Thoracic aorta (tissue), 2 donors: ENCODE measurements around the gene GGACT. TPM values are rescaled to one million over a fixed set of nuclear protein-coding genes. Genes with fewer than 3 reads are reported as not detected.

Source experiments
- ATAC-seq: fragments of 150-250 bp; one replicate; pipeline ENCODE4 v1.8.0; 2017; ENCODE audit warnings: low read depth; ENCODE audit not compliant: insufficient number of reproducible peaks, low FRiP score
- DNase-seq: peaks from one replicate; pipeline ENCODE4 v3.0.0-alpha.2; 2020; ENCODE audit warnings: low spot score
- H3K27ac ChIP-seq, 2 donors: fragments of 200-600 bp; sonication (generic); 1 replicate in 1 of 2; 2 replicates in 1 of 2; pipeline ENCODE4 v1.5.1; 2016; ENCODE audit warnings: mild to moderate bottlenecking in 2 of 2, moderate library complexity in 2 of 2
- H3K27me3 ChIP-seq: fragments of 200-600 bp; sonication (generic); replicated peaks from 2 replicates; pipeline ENCODE4 v1.6.0; 2016; ENCODE audit warnings: mild to moderate bottlenecking; ENCODE audit not compliant: insufficient read depth
- H3K36me3 ChIP-seq: fragments of 200-600 bp; sonication (generic); one replicate; pipeline ENCODE4 v1.5.1; 2016
- H3K4me1 ChIP-seq, 2 donors: fragments of 200-600 bp; sonication (generic); 1 replicate in 1 of 2; 2 replicates in 1 of 2; pipeline versions ENCODE4 v1.5.1 to v1.6.0; 2016; ENCODE audit warnings: low read depth in 2 of 2, mild to moderate bottlenecking in 1 of 2; ENCODE audit not compliant: control insufficient read depth in 1 of 2
- H3K4me3 ChIP-seq: fragments of 200-600 bp; sonication (generic); 2 replicates; pipeline ENCODE4 v1.5.1; 2016; ENCODE audit warnings: mild to moderate bottlenecking
- H3K9me3 ChIP-seq: fragments of 200-600 bp; sonication (generic); 2 replicates; pipeline ENCODE4 v1.5.1; 2016
- total RNA-seq, 2 donors: library from RNA; depleted of rRNA; stranded (reverse); fragments of >200 nt; gene quantifications; one replicate each; pipeline versions ENCODE4 v1.1.0 to v1.2.3, GENCODE V29; 2016
- TF ChIP-seq, protein P1 (sequence below): fragments of 200-600 bp; sonication (generic); IDR thresholded peaks from one replicate; pipeline ENCODE4 v1.5.1; 2019; ENCODE audit warnings: antibody characterized with exemption

The GGACT gene
- total RNA-seq, 2 donors from 2014 or later = 0.27 to 0.92 TPM

- TF ChIP-seq, protein P1, sequence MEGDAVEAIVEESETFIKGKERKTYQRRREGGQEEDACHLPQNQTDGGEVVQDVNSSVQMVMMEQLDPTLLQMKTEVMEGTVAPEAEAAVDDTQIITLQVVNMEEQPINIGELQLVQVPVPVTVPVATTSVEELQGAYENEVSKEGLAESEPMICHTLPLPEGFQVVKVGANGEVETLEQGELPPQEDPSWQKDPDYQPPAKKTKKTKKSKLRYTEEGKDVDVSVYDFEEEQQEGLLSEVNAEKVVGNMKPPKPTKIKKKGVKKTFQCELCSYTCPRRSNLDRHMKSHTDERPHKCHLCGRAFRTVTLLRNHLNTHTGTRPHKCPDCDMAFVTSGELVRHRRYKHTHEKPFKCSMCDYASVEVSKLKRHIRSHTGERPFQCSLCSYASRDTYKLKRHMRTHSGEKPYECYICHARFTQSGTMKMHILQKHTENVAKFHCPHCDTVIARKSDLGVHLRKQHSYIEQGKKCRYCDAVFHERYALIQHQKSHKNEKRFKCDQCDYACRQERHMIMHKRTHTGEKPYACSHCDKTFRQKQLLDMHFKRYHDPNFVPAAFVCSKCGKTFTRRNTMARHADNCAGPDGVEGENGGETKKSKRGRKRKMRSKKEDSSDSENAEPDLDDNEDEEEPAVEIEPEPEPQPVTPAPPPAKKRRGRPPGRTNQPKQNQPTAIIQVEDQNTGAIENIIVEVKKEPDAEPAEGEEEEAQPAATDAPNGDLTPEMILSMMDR = no peak
- no peaks in the 10 kb centered on the region for H3K4me1 ChIP-seq
- no peaks in the 10 kb centered on the region for H3K9me3 ChIP-seq
- no peak overlapping the region for H3K4me3 ChIP-seq
- no peak for ATAC-seq
- no peaks in the 10 kb centered on the region for H3K36me3 ChIP-seq
- no peak overlapping the region for H3K27ac ChIP-seq
- no peak for DNase-seq
- H3K27me3 ChIP-seq = no peaks in the 10 kb centered on the region
These were observed 78.2 kb downstream of the GGACT start for GRCh38 chr13:100510208-100510957.

DNA sequence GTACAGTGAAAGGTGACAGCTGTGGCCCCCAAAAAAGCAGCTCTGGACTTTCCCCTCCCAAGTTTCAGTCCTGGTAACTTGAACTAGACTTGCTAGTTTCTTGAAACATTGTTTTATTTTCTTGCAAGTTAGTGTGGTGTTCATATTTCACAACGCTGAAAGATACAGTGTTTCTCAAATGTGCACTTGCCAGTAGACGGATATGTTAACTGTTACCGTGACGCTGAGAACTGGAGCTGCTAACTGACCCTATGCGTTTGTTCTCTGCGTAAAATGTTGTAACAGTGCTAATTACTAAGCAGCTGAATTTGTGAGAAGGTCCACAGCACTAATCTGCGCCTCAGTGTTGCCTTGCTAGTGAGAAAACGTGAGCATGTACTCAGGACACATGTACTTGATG, 79.6 kb downstream of the GGACT start:
- no peak for ATAC-seq
- Histone ChIP-seq H3K4me3 (no peak overlapping the region), H3K9me3 (no peaks in the 10 kb centered on the region), H3K27ac (no peak overlapping the region), H3K4me1 (no peaks in the 10 kb centered on the region), H3K36me3 (no peaks in the 10 kb centered on the region), H3K27me3 (no peaks in the 10 kb centered on the region)
- DNase-seq = no peak
- TF ChIP-seq, protein P1 = no peak

- Histone ChIP-seq H3K4me3 (no peak overlapping the region), H3K27ac (no peak overlapping the region), H3K27me3 (no peaks in the 10 kb centered on the region), H3K36me3 (no peaks in the 10 kb centered on the region), H3K4me1 (no peaks in the 10 kb centered on the region), H3K9me3 (no peaks in the 10 kb centered on the region)
- ATAC-seq (no peak), DNase-seq (no peak)
- TF ChIP-seq, protein P1 = no peak
These were observed 80.1 kb downstream of the GGACT start for GRCh38 chr13:100508455-100508854.

DNA sequence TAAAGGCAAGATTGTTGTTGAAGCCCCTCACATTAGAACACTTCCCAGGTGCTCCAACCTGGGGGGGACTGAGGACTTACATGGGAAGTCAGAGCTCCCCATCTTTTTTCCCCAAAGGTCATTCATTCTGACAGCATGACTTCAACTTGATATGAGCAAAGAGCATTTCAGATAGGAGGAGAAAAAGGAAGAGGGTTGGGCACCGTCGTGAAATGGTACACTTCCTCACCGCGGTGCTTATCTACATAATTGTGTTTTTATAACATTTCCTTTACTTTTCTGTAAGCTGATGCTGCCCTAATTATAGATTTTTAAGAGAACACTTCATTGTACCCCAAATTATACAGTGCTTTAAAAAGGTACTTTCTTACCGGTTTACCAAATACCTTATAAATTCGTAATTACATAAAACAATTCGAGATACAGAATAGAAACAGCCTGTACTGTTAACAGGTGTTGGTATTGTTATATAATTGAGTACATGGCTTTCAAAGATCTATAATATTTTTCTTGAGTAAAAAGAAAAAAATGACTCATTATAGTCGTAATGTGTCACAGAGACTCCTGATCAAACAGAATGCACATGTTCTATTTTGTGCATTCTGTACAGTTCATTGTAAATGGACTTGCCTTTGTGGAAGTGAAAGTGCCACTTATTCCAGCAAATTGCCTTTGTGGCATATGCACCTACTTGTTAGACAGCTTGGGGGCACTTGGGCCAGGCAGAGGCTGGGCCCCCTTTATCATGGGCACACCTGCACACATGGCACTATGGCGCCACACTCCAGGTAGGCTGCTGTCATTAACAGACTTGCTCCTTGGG, 81.8 kb downstream of the GGACT start:
- Histone ChIP-seq H3K27me3 (no peaks in the 10 kb centered on the region), H3K9me3 (no peaks in the 10 kb centered on the region), H3K36me3 (no peaks in the 10 kb centered on the region), H3K4me1 (no peaks in the 10 kb centered on the region), H3K27ac (no peak overlapping the region), H3K4me3 (no peak overlapping the region)
- no peak for ATAC-seq
- DNase-seq = no peak
- TF ChIP-seq, protein P1 = no peak

GRCh38 chr13:100506154-100506553, 82.4 kb downstream of the GGACT start:
- Histone ChIP-seq H3K27me3 (no peaks in the 10 kb centered on the region), H3K36me3 (no peaks in the 10 kb centered on the region)

More at GRCh38 chr13:100506154-100506553, 82.4 kb downstream of the GGACT start:
- Histone ChIP-seq H3K4me1 (no peaks in the 10 kb centered on the region), H3K4me3 (no peak overlapping the region), H3K27ac (no peak overlapping the region), H3K9me3 (no peaks in the 10 kb centered on the region)
- TF ChIP-seq, protein P1 = no peak
- ATAC-seq (no peak), DNase-seq (no peak)
